ENCODE data around the gene RPH3AL.
"Not testable (repeated sequence)": the region's sequence is repeated elsewhere in the genome, so short reads cannot be mapped to it uniquely, and the experiment has no call there.

The RPH3AL gene

DNA sequence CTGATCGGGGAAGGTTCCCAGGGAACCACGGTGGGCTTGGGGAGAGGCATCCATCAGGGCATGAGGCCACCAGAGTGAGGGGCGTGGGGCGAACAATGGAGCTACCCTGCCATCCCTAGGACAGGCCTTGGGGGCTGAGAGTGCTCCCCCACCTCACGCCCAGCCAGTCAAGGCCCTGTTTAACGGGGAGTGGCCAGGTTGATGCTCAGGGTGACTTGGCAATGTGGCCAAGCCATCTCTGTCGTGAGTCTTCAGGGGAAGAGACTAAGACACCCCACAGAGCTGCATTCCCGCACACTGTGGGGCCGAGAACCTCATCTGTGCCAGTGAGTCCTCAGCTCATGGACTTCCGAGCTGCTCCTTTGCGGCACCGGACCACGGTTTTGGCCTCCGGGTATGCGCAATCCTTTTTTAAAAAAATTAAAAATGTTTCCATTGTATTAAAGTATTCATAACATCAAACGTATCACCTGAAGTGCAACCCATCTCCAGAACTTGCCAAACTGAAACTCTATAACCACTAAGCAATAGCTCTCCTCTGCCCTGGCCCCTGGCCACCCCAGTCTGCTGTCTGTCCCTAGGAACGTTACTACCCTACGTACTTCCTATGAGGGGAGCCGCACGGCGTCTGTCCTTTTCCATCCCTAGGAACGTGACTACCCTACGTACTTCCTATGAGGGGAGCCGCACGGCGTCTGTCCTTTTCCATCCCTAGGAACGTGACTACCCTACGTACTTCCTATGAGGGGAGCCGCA lies 99.3 kb downstream of the RPH3AL start:
- DNase-seq: no peak

DNA sequence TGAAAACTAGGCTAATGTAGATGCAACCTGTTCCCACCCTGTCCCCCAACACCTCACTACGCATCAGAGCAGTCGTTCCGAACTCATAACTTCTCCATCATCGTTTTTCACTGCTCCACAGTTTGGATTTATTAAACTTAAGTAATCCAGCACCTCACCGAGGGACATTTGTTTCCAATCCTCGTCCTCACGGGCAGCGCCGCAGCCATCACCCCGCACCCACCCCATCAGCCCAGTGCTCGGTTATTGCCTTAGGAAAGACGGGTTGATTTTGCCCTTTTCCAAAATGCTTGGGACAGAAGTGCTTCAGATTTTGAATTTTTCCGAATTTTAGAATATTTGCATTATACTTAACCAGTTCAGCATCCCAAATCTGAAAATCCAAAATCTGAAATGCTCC lies 100.2 kb downstream of the RPH3AL start:
- no peak for DNase-seq

DNA sequence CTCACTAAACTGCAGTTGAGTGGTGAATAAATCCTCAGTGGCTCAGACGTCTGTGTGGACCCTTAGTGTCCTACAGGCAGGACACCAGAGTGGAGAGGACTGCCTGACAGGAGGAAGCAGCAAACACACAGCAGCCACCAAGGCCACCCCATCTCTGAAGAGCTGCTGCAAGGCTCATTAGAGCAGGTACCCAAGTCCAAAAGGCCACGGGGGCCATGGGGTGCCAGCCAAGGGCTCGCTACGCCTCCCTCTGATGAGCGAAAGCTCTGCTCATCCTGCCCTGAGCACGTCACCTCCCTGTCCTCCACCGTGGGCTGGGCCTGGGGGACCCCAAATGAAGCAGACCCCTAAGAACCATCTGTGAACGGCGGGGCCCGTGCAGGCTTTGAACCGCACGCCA lies 101.1 kb downstream of the RPH3AL start:
- no peak for DNase-seq

DNA sequence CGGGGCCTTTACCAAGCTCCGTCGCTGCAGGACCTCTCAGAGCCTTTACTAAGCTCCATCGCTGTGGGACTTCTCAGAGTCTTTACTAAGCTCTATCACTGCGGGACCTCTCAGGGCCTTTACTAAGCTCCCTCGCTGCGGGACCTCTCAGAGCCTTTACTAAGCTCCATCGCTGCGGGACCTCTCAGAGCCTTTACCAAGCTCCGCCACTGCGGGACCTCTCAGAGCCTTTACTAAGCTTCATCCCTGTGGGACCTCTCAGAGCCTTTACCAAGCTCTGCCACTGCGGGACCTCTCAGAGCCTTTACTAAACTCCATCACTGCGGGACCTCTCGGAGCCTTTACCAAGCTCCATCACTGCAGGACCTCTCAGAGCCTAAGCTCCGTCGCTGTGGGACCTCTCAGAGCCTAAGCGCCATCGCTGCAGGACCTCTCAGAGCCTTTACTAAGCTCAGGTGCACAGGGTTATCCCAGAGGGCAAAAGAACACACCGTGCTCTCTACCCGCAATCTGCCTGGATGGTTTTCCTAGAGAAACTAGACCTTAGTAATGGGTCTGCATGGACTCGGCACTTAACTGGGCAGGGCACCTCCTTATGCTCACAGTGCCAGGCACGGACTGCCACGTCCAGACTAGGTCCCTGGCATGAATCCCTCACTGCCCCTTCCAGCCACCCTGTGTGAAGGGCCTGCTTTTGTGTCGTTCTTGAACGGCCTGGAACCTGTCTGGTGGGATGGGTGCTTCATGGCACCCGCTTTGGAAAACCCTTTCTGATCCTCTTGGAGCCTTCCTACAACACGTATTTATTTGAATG lies 101.9 kb downstream of the RPH3AL start:
- DNase-seq: no peak

DNA sequence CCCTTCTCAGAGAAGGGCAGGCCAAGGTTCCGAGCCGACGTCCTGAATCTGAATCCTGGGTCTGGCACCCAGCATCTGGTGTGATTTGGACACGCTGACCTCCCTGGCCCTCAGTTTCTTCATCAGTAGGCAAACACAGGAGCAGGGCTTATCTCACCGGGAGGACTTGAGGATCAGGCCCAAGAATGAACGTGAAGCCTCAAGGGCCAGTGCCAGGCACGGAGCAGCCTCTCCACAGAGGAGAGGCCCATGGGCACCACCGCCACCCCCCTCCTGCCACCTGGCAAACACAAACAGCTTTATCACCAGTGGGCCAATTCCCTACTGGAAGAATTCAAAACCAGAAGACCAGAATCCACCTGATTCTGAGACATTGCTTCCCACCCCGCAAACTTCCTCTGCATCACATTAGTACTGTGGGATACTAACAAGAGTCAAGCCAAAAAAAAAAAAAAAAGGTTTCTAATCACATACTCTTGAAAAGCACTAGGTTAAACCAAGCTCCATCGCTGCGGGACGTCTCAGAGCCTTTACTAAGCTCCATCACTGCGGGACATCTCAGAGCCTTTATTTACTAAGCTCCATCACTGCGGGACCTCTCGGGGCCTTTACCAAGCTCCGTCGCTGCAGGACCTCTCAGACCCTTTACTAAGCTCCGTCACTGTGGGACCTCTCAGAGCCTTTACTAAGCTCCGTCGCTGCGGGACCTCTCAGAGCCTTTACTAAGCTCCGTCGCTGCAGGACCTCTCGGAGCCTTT lies 103.2 kb downstream of the RPH3AL start:
- DNase-seq: no peak

DNA sequence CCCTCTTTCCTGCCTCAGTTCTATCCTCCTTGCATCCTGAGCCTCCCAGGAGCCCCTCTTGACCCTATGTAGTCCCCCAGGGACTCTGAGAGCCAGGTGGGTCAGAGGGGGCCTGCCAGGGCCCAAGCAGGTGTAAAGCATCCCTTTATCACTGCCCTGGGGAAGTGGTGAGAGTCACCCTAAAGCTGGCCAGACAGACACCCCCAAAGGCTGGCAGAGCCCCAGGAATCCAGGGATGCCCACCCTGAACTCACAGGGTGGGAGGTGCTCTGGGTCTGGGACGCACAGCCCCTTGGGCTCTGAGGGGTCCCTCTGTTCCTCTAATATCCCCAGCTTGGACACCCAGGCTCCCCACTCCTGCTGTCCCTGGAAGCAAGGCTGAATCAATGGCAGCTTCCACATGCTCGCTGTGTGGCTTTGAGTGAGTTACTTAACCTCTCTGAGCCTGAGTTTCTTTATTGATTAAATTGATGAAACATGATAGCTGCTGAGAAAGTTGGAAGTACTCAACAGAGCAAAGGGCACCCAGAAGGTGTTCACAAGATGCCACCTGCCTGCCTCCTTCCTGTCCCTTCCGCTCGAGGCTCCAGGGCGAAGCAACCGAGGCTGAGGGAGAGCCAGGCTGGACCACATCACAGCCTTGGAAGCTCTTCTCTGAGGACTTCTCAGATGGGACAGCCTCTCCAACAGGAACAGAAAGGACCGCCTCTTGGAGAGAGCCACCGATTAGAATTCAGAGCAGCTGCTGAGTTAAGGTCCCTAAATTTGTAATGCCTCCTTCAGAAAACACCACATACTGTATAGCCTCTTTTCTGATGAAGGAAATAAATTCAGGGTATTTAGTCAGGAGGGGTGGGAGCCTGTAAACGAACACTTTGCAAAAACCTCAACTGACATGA lies 104.0 kb downstream of the RPH3AL start:
- DNase-seq: no peak

DNA sequence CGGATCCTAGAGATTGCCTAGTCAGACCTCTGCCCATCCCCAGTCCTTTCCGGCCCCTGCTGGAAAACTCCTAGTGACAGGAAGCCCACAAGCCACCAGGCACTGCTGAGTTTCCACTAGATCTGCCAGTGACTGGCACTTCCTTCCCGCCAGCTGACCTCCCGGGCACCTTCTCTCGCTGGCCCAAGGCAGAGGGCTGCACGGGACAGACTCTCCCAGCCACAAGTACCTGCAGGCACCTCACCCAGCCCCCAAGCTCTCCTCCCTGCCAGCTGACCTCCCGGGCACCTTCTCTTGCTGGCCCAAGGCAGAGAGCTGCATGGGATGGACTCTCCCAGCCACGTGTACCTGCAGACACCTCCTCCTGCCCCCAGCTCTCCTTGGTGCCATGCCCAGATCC lies 104.8 kb downstream of the RPH3AL start:
- DNase-seq: no peak

DNA sequence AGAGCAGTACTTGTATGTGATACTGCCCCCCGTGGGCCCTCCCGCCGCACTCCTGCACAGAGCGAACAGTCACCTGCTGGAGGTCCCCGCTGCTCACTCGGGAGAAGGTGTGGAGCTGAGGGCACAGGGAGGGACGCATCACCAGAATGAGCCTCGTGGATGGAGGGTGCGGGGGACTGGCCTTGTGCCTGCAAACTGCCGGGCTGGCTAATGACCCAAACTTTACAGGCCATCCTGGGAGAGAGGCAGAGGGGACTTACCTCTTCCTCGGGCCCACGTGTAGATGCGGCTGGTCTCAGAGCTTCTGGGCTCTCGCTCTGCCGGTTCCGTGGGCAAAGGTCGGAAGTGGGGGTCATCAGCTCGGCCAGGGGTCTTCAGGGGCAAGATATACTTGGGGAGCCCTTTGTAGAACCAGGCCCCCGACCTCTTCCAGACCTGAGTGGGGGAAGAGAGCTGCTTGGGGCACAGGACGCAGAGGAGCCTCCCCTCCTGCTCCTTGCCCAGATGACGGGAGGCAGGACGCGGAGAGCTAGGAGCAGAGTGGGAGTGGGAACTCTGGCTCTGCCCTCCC lies 105.7 kb downstream of the RPH3AL start:
- no peak for DNase-seq

DNA sequence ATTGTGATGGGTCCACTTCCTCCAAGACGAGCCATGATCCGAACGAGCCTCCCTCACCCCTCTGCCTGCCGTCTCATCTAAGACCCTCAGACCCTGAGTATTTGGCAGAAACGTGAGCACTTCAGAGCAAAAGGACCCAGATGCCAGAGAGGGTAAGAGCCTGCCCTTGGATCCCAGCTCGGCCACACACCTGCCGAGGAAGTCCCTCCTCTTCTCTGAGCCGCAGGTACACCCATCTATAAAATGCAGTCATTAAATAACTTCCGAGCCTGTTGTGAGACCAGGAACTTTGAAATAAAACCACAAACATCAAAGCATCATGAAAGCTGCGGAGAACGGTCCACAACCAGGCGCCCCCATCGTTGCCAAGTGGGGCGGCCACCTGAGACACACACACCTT lies 106.4 kb downstream of the RPH3AL start:
- no peak for DNase-seq

DNA sequence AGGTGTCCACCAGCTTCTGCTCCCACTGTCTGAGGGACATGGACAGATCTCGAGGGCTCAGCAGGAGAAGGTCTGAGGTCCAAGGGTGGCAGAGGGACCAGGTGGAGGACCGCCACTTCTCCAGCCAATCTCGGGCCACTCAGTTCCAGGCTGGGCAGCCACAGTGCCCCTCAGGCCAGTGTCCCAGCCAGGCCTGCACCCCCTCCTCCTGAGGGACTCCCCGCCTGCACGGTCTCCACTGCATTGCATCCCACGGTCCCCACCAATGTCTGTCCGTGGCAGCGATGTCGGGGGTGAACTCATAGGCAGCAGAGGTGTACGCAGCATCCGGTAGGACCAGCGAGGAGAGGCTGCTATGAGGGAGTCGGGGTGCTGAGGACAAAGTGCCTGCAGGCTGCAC lies 107.0 kb downstream of the RPH3AL start:
- no peak for DNase-seq

DNA sequence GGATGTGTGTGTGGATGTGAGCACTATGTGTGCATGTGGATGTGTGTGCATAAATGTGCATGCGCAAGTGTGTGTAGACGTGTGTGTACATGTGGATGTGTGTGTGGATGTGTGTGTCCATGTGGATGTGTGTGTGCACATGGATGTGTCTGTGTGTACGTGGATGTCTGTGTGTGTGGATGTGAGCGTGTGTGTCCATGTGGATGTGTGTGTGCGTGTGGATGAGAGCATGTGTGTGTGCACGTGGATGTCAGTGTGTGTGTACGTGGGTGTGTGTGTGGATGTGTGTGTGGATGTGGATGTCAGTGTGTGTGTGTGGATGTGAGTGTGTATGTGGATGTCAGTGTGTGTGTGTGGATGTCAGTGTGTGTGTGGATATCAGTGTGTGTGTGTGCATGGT lies 107.6 kb downstream of the RPH3AL start:
- DNase-seq: no peak

DNA sequence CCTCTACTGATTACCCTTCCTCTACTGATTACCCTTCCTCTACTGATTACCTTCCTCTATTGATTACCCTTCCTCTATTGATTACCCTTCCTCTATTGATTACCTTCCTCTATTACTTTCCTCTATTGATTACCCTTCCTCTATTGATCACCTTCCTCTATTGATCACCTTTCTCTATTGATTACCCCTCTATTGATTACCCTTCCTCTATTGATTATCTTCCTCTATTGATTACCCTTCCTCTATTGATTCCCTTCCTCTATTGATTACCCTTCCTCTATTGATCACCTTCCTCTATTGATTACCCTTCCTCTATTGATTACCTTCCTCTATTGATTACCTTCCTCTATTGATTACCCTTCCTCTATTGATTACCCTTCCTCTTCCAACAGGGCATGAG lies 108.7 kb downstream of the RPH3AL start:
- DNase-seq: not testable (repeated sequence)

DNA sequence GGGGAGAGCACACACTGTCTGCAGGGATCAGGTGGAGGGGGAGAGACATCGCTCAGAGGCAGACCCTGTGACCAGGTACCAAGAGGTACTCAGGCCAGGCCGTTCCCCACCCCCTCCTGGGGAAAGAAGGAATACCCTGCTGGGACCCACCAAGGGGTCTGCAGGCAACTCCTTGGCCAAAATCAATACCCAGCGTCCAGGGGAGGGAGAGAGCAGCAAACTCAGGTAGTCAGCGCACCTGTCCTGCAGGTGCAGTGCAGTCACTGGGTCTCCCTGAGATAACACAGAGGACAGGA lies 113.7 kb downstream of the RPH3AL start:
- no peak for DNase-seq

DNA sequence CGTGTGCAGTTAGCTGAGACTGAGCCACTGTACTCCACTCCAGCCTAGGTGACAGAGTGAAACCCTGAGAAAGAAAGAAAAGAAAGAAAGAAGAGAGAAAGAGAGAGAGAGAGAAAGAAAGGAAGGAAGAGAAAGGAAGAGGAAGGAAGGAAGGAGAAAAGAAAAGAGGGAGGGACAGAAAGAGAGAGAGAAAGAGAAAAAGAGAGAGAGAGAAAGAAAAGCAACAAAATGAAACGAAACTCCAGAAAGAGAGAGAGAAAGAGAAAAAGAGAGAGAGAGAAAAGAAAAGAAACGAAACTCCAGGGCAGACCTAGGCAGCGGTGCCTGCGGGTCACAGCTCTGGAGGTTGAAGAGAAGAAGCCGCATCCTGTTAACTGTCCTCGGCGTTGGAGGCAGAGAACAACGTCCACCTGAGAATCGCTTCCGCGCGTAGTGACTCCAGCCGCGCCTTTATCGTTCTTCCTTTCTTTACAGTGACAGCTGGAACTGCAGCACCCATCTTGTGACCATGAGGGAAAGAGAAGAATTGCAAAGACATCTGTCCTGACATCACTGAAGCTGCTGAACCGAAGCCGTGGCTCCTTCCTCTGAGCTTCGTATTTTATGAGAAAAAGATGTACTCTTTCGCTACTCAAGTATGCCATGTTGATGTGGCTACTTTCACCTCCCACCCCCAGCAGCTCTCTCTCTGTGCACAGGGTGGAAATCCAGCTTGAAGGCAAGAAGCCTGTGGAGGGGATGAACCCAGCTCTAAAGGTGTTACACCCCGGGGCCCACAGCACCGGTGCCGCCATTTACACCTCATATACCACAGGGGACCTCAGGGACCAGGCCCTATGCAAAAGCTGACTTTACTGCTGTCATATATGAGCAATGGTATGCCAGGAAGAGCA lies 114.3 kb downstream of the RPH3AL start:
- DNase-seq: no peak

DNA sequence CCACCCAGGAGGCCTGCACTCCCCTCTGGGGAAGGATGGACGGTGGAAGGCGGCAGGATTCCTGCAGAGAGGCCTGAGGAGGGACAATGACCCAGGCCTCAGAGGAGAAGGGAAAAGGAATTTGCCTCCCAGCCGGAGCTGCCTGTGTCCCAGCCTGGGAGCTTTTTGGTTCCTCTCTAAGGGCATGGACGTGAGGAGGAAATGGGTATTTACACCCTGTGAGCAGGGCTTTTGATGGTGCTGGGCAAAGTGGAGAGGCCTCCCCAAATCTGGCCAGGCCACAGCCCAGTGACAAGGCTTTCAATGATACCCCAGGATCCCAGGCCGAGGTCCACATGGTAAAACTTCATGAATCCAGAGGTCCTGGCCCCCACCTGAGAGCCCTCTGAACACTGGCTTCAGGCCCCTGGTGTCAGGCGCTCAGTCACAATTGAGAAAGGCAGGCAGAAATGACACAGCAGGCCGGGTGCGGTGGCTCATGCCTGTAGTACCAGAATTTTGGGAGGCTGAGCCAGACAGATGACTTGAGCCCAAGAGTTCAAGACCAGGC lies 115.1 kb downstream of the RPH3AL start:
- no peak for DNase-seq

DNA sequence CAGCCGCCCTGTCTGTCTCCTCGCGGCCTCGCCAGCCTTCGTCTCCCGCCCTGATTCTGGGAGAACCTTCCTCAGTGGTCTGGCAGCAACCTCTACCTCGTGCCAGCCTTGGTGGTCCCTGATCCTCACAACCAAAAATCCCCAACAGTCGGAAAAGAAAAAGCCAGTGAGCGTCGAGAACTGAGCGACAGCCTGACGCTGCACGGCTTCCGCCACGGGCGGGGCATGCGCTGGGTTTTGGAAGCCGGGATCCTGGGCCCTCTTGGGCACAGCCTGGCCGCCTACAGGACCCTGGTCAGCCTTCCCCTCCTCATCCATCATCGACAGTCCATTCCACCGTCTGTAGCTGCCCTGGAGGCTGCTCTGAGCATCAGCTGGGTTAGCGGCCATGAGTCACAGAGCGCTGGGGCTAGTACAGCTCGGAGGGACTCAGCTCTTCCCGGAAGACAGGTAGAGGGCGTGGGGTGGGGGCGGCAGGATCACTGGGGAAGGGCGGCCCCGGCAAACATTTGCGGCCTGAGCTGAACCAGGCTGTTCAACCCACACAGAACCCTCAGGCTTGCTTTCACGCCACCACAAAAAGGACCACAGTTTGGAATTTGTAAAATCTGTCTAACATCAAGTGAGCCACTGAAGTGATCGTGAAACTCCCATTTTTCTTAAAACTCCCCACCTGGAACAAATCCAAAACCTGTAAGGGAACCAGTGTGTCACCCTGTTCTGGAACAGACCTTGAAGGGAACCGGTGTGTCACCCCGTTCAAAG lies 115.8 kb downstream of the RPH3AL start:
- no peak for DNase-seq

DNA sequence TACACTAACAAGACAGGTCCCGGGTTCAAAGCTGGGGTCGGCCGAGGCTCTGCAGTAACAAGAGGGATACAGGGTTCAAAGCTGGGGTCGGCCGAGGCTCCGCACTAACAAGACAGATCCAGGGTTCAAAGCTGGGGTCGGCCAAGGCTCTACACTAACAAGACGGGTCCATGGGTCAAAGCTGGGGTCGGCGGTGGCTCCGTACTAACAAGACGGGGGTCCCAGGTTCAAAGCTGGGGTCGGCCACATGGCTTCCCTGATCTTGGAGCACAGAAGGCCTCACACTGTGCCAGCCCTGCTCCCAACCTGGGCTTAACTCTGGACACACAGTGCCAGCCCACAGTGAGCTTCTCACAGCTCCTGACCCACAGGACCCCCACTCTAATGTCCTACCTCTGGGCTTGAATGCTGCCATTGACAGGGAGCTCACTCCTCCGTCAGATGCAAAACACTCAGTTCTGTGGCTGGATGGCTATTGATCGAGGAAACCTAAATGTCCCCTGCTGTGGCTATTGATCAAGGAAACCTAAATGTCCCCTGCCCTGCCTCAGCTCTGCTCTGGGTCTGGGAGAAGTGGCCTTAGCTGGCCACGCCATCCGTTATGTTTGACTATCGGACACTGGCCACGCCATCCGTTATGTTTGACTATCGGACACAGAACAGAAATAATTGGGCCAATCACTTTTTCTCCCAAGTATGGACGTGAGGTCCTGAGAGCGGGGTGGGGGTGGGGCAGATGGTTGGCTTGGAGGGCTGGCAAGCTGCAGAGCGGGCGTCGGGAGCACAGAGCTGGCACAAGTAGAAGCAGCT lies 116.6 kb downstream of the RPH3AL start:
- no peak for DNase-seq

DNA sequence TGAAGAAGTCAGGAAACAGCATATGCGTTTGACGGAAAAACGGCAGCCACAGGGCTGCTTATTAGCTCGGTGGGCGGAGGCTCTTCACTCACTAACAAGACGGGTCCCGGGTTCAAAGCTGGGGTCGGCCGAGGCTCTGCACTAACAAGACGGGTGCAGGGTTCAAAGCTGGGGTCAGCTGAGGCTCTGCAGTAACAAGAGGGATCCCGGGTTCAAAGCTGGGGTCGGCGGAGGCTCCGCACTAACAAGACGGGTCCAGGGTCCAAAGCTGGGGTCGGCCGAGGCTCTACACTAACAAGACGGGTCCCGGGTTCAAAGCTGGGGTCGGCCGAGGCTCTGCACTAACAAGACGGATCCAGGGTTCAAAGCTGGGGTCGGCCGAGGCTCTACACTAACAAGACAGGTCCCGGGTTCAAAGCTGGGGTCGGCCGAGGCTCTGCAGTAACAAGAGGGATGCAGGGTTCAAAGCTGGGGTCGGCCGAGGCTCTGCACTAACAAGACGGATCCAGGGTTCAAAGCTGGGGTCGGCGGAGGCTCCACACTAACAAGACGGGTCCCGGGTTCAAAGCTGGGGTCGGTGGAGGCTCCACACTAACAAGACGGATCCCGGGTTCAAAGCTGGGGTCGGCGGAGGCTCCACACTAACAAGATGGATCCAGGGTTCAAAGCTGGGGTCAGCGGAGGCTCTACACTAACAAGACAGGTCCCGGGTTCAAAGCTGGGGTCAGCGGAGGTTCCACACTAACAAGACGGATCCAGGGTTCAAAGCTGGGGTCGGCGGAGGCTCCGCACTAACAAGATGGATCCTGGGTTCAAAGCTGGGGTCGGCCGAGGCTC lies 117.4 kb downstream of the RPH3AL start:
- DNase-seq: not testable (repeated sequence)
